ENCODE data around the gene PDSS2. TPM values are rescaled to one million over a fixed set of nuclear protein-coding genes. Genes with fewer than 3 reads are reported as not detected.

PDSS2 gene
- total RNA-seq, 1 experiment from 2014 or later: 17.7 TPM

GRCh38 chr6:107421696-107422256, 37.6 kb downstream of the PDSS2 start:
- intact Hi-C loops (cut with micrococcal nuclease; ENCODE audit: unreplicated experiment) (no loop called here), in situ Hi-C loops (cut with HindIII; ENCODE audit: low pct_unique_long_range_greater_than_20kb, low sequenced_read_pairs) (no loop called here)
- Histone ChIP-seq H3K4me3 (ENCODE audit: low read depth in 2 of 2, low read length in 2 of 2) (no peak overlapping the region), H3K9me3 (ENCODE audit: control insufficient read depth, insufficient read depth, low read depth, low read length) (peaks cover 5% of the 10 kb centered on the region; the same call in 1 of the 2 replicates), H3K36me3 (ENCODE audit: control insufficient read depth, insufficient read depth, low read length) (no peaks in the 10 kb centered on the region), H3K27me3 (ENCODE audit: control insufficient read depth, insufficient read depth, low read length) (no peaks in the 10 kb centered on the region), H3K27ac (ENCODE audit: low read length) (no peak overlapping the region), H3K4me1 (ENCODE audit: control insufficient read depth, insufficient read depth, low read length) (no peaks in the 10 kb centered on the region)
- BruUV-seq (replicated peaks): no TSS peak
- TF ChIP-seq SIN3A (IDR thresholded peaks at IDR 0.05; ENCODE audit: borderline replicate concordance, insufficient read depth, low read depth, low read length) (no peak), CTCF (IDR thresholded peaks at IDR 0.05) (no peak), POLR2AphosphoS5 (IDR thresholded peaks at IDR 0.05; ENCODE audit: low read depth, low read length) (no peak), REST (IDR thresholded peaks at IDR 0.05; ENCODE audit: insufficient read depth in 1 of 2, low read depth in 2 of 2, low read length in 1 of 2) (no peak), TCF7L2 (IDR thresholded peaks at IDR 0.05; ENCODE audit: low read depth, low read length) (no peak)
- ChIA-PET POLR2A (interaction anchor here (0.7 kb wide), 1 partner anchor 105 kb away, joined by 5 read pairs; no protein-coding TSS in a partner anchor), CTCF (interaction anchor here (0.7 kb wide), 1 partner anchor 136 kb away, joined by 4 read pairs; no protein-coding TSS in a partner anchor)
- DNase-seq (ENCODE audit: low read depth, low spot score) (no peak), ATAC-seq (no peak)

- ATAC-seq (peak; percentile 60; the same call in 1 of the 2 replicates), DNase-seq (ENCODE audit: low read depth, low spot score) (no peak)
- no peak overlapping the region for H3K27ac ChIP-seq (ENCODE audit: low read length)
- CTCF ChIA-PET: no interaction called here
- no peaks in the 10 kb centered on the region for H3K9me3 ChIP-seq (ENCODE audit: control insufficient read depth, insufficient read depth, low read depth, low read length)
- H3K4me3 ChIP-seq (ENCODE audit: low read depth in 2 of 2, low read length in 2 of 2): no peak overlapping the region
- no peaks in the 10 kb centered on the region for H3K36me3 ChIP-seq (ENCODE audit: control insufficient read depth, insufficient read depth, low read length)
- no peaks in the 10 kb centered on the region for H3K4me1 ChIP-seq (ENCODE audit: control insufficient read depth, insufficient read depth, low read length)
- BruUV-seq (replicated peaks): no TSS peak
- in situ Hi-C loops (cut with HindIII; ENCODE audit: low pct_unique_long_range_greater_than_20kb, low sequenced_read_pairs): no loop called here
- TF ChIP-seq TCF7L2 (IDR thresholded peaks at IDR 0.05; ENCODE audit: low read depth, low read length): no peak
- TF ChIP-seq REST (IDR thresholded peaks at IDR 0.05; ENCODE audit: insufficient read depth in 1 of 2, low read depth in 2 of 2, low read length in 1 of 2): no peak
- no peak for TF ChIP-seq SIN3A (IDR thresholded peaks at IDR 0.05; ENCODE audit: borderline replicate concordance, insufficient read depth, low read depth, low read length)
- no peak for TF ChIP-seq POLR2AphosphoS5 (IDR thresholded peaks at IDR 0.05; ENCODE audit: low read depth, low read length)
- no peak for TF ChIP-seq CTCF (IDR thresholded peaks at IDR 0.05)
- POLR2A ChIA-PET: no interaction called here
- intact Hi-C loops (cut with micrococcal nuclease; ENCODE audit: unreplicated experiment): no loop called here
- H3K27me3 ChIP-seq (ENCODE audit: control insufficient read depth, insufficient read depth, low read length): no peaks in the 10 kb centered on the region
Measured at GRCh38 chr6:107419733-107420132, 39.6 kb downstream of the PDSS2 start.

Measured in Panc1 (cell line).